Karpas-422 (cell line): Measurements from ENCODE around the gene CENPP. TPM values are rescaled to one million over a fixed set of nuclear protein-coding genes. Genes with fewer than 3 reads are reported as not detected.

Experiments
- DNase-seq: peaks from one replicate; pipeline ENCODE4 v3.0.0-alpha.2; 2015
- H2AFZ ChIP-seq: fragments of 200-600 bp; sonication (generic); 2 replicates; pipeline ENCODE4 v1.6.1; 2014; ENCODE audit warnings: antibody characterized with exemption, low read length, mixed read lengths
- H3K27ac ChIP-seq: fragments of 200-600 bp; sonication (generic); 2 replicates; pipeline ENCODE4 v1.5.1; 2014; ENCODE audit warnings: mild to moderate bottlenecking, low read length, moderate library complexity
- H3K27me3 ChIP-seq: fragments of 200-600 bp; sonication (generic); 2 replicates; pipeline ENCODE4 v1.6.1; 2014; ENCODE audit warnings: low read length, mixed read lengths
- H3K36me3 ChIP-seq: fragments of 200-600 bp; sonication (generic); 2 replicates; pipeline ENCODE4 v1.6.1; 2014; ENCODE audit warnings: low read length, mixed read lengths; ENCODE audit not compliant: insufficient read depth
- H3K4me1 ChIP-seq: fragments of 200-600 bp; sonication (generic); 2 replicates; pipeline ENCODE4 v1.6.1; 2014; ENCODE audit warnings: mild to moderate bottlenecking, low read length, mixed read lengths
- H3K4me2 ChIP-seq: fragments of 200-600 bp; sonication (generic); 2 replicates; pipeline ENCODE4 v1.6.1; 2014; ENCODE audit warnings: low read length, low read depth, mild to moderate bottlenecking; ENCODE audit not compliant: poor library complexity, severe bottlenecking
- H3K4me3 ChIP-seq: fragments of 200-600 bp; sonication (generic); 2 replicates; pipeline ENCODE4 v1.5.1; 2014; ENCODE audit warnings: mild to moderate bottlenecking, antibody characterized with exemption, low read length, mixed read lengths
- H3K79me2 ChIP-seq: fragments of 200-600 bp; sonication (generic); 2 replicates; pipeline ENCODE4 v1.6.1; 2014; ENCODE audit warnings: mild to moderate bottlenecking, low read length, mixed read lengths
- H3K9ac ChIP-seq: fragments of 200-600 bp; sonication (generic); 2 replicates; pipeline ENCODE4 v1.6.0; 2014; ENCODE audit warnings: low read length
- H3K9me2 ChIP-seq: fragments of 200-600 bp; sonication (generic), shearing (Covaris generic); replicated peaks from 2 replicates; pipeline ENCODE4 v1.6.0; 2014; ENCODE audit warnings: mild to moderate bottlenecking, low read length, moderate library complexity; ENCODE audit not compliant: insufficient read depth
- H3K9me3 ChIP-seq: fragments of 300-700, 200-600 bp; sonication (generic); 2 replicates; pipeline ENCODE4 v1.6.1; 2014; ENCODE audit warnings: low read length, mixed read lengths
- H4K20me1 ChIP-seq: fragments of 200-600 bp; sonication (generic); 2 replicates; pipeline ENCODE4 v1.6.1; 2014; ENCODE audit warnings: mild to moderate bottlenecking, antibody characterized with exemption, low read length, low read depth; ENCODE audit not compliant: insufficient read depth
- total RNA-seq: library from RNA; depleted of rRNA; stranded (reverse); fragments of >200 nt; shearing (Covaris generic); gene quantifications from 2 replicates; pipeline ENCODE4 v1.2.3, GENCODE V29; 2014; ENCODE audit warnings: low replicate concordance

Gene CENPP
- total RNA-seq, 1 experiment from 2014 or later, result 12.6 TPM

DNA sequence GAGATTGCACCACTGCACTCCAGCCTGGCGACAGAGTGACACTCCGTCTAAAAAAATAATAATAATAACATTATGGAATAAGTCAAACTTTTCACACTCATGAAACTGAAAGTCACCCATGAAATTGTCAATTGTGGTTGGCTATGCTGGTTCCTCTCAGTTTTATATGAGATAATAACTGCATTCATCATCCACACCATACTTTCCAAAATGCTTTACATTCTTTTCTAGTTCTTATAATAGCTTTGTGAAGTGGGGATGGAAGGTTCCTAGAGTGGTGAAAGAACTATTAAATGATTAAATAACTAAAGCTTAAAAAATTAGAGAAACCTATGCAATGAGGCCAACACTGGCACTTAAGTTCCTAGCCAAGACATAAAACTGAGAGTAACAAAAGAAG is 169.1 kb downstream of the CENPP start:
- Histone ChIP-seq H2AFZ (no peak overlapping the region), H3K9ac (no peak overlapping the region), H3K4me2 (no peak overlapping the region), H3K79me2 (no peaks in the 10 kb centered on the region), H3K36me3 (no peaks in the 10 kb centered on the region), H4K20me1 (no peaks in the 10 kb centered on the region), H3K9me2 (no peaks in the 10 kb centered on the region), H3K27ac (no peak overlapping the region), H3K9me3 (no peaks in the 10 kb centered on the region), H3K4me3 (no peak overlapping the region), H3K27me3 (no peaks in the 10 kb centered on the region), H3K4me1 (no peaks in the 10 kb centered on the region)
- no peak for DNase-seq

DNA sequence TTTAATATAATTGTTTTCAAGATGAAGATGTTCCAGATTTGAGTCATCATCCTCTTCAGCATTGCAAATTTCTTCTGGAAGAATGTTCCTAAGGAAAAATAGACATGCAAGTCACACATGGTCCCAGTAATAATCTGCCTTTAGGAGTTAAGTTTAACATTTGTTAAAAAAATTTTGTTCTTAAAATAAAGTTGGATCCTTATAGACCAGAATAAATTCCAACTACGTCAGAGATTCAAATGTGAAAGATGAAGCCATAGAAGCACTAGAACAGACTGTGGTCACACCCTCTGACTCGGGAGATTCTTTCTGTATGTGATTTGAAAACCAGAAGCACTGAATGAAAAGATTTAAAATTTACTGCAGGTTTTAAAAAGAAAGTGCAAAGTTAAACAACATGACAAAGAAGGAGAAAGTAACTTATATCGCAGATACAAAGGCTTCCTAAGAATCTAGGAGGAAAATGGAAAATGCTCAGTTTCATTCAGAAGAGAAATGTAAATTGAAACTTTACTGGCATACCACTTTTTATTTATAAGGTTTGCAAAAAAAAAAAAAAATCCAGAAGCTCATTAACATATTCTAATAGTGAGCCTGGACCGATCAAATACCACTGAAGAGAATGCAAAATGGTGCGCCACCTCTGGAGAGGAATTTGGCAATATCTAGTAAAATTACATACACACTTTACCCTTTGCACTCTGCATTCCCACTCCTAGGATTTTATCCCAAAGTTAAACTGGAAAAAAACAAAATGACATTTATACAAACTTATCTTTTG is 170.8 kb downstream of the CENPP start:
- Histone ChIP-seq H3K9me3 (no peaks in the 10 kb centered on the region), H3K79me2 (no peaks in the 10 kb centered on the region), H3K36me3 (no peaks in the 10 kb centered on the region), H3K27me3 (no peaks in the 10 kb centered on the region), H3K27ac (no peak overlapping the region), H3K4me2 (no peak overlapping the region), H3K9ac (no peak overlapping the region), H3K4me3 (no peak overlapping the region), H3K4me1 (no peaks in the 10 kb centered on the region), H3K9me2 (no peaks in the 10 kb centered on the region), H4K20me1 (no peaks in the 10 kb centered on the region), H2AFZ (no peak overlapping the region)
- no peak for DNase-seq

DNA sequence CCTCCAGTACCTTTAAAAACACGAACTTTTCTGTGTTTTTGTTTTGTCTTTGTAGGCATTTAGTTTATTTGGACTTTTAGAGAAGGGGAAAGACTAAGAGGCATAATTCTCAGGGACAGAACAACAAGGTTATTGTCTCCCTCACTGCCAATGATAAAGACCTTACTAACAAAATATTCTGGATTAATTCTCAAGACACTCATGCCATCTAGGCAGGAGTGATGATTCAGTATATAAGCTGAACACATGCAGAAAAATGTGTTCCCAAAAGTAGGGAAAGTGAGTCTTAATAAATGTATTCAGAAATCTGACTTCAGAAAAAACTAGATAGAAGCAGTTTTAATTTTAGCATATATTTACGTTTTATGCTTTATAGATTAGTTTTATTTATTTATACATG is 173.9 kb downstream of the CENPP start:
- H4K20me1 ChIP-seq, result no peaks in the 10 kb centered on the region
- no peaks in the 10 kb centered on the region for H3K36me3 ChIP-seq
- H3K4me3 ChIP-seq, result no peak overlapping the region
- DNase-seq, result no peak
- no peaks in the 10 kb centered on the region for H3K79me2 ChIP-seq
- H3K9me2 ChIP-seq, result no peaks in the 10 kb centered on the region
- H3K9me3 ChIP-seq, result no peaks in the 10 kb centered on the region
- no peak overlapping the region for H3K27ac ChIP-seq
- no peak overlapping the region for H2AFZ ChIP-seq
- H3K4me2 ChIP-seq, result no peak overlapping the region
- no peak overlapping the region for H3K9ac ChIP-seq
- no peaks in the 10 kb centered on the region for H3K27me3 ChIP-seq
- H3K4me1 ChIP-seq, result no peaks in the 10 kb centered on the region

DNA sequence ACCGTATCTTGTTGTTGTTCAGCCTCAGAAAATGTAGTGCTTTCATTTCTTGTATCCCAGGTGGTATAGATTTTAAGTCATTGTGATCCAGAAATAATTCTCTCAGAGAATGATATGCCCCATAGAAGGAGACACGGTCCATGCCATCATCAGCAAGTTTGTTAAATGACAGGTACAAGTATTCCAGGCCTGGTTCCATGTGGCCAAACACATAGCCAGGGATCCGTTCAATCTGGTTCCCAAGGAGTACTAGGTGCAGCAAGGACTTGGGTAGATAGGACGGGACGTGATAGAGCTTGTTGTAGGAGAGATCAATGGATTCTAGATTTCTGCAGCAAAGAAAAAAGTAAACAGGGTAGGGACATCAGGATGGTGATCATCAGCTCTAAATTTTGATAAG is 175.0 kb downstream of the CENPP start:
- Histone ChIP-seq H3K9me3 (no peaks in the 10 kb centered on the region), H3K27ac (no peak overlapping the region), H2AFZ (no peak overlapping the region), H3K4me2 (no peak overlapping the region), H3K9ac (no peak overlapping the region), H3K79me2 (no peaks in the 10 kb centered on the region), H3K9me2 (no peaks in the 10 kb centered on the region), H3K27me3 (no peaks in the 10 kb centered on the region), H3K36me3 (no peaks in the 10 kb centered on the region), H4K20me1 (no peaks in the 10 kb centered on the region), H3K4me1 (no peaks in the 10 kb centered on the region), H3K4me3 (no peak overlapping the region)
- no peak for DNase-seq

DNA sequence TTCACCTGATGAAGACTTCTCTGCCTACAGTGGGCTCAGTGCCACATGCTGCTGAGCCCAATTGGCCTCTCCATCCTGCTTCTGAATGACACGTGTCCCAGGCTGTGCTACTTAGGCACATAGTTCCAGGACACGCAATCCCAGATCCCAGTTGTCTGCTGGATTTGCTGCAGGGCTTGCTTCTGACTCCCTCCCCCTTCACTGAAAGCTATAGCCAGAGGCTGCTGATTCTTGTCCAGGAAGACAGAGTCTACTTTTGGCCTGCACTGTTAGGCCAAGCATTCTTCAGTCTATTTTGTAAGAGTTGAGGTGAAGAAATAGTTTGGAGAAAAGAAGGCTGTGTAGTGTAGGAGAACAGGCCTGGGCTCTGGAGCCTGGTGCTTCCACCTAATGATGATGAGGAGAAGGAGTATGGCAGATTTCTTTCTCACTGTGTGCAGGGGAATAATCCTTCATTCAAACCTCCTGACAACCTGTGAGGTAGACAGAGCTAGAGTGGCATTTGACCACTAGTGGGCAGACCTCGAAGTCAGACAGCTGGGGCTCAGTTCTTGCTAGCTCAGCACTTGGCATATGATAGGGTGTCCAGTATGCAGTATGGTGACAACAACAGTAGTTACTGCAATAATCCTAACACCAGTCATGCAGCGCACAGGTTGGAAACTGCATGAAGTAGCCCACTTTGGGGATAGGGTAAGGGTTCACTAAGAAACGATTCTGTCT is 176.1 kb downstream of the CENPP start:
- no peak overlapping the region for H3K4me2 ChIP-seq
- no peak overlapping the region for H3K27ac ChIP-seq
- peak; percentile 82 for DNase-seq
- no peaks in the 10 kb centered on the region for H3K9me3 ChIP-seq
- no peak overlapping the region for H2AFZ ChIP-seq
- no peaks in the 10 kb centered on the region for H3K79me2 ChIP-seq
- no peak overlapping the region for H3K9ac ChIP-seq
- H3K9me2 ChIP-seq, result no peaks in the 10 kb centered on the region
- no peaks in the 10 kb centered on the region for H3K36me3 ChIP-seq
- no peaks in the 10 kb centered on the region for H3K27me3 ChIP-seq
- H3K4me3 ChIP-seq, result no peak overlapping the region
- no peaks in the 10 kb centered on the region for H4K20me1 ChIP-seq
- no peaks in the 10 kb centered on the region for H3K4me1 ChIP-seq

DNA sequence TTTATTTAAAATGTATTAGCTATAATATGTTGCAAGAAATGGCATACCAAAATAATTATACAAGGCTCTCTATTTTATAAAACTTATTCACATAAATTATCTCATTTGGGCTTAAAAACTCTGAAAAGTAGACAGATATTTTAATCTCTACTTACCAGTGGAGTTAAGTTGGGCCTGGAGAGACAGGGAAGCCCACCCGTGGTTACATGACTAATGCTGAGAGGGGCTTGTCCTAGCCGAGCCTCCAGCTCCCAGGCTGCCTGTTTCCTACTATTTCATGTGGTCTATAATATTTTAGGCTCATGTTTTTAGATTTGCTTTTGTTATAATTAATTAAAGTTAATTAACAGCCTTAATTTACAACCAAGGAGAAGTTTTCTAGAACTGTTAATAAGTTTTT is 177.4 kb downstream of the CENPP start:
- Histone ChIP-seq H4K20me1 (no peaks in the 10 kb centered on the region), H3K36me3 (no peaks in the 10 kb centered on the region), H3K9ac (no peak overlapping the region), H3K4me3 (no peak overlapping the region), H3K9me2 (no peaks in the 10 kb centered on the region), H3K27me3 (no peaks in the 10 kb centered on the region), H2AFZ (no peak overlapping the region), H3K4me1 (peaks cover 7% of the 10 kb centered on the region; the same call in 1 of the 2 replicates), H3K27ac (no peak overlapping the region), H3K79me2 (no peaks in the 10 kb centered on the region), H3K9me3 (no peaks in the 10 kb centered on the region), H3K4me2 (no peak overlapping the region)
- no peak for DNase-seq

DNA sequence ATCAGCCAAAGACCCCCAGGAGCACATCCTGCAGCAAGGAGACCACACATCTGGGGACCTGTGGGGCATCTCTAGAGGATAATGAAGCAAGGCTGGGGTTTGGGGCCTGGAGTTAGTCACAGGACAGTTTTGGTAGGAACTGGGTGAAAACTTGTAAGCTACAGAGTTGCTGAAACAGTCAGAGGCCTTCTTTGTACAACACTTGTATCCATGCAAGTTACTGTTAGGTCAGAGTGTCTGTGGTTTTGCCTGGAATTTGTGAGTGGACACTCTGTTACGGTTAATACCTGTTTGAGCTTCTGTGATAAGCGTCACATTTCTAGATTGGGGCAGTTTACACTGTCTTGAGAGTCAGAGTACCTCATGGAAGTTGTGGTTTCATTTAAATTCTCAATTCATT is 179.1 kb downstream of the CENPP start:
- no peaks in the 10 kb centered on the region for H4K20me1 ChIP-seq
- H3K27me3 ChIP-seq, result no peaks in the 10 kb centered on the region
- H3K4me3 ChIP-seq, result no peak overlapping the region
- H3K9ac ChIP-seq, result no peak overlapping the region
- H3K9me3 ChIP-seq, result no peaks in the 10 kb centered on the region
- no peak overlapping the region for H2AFZ ChIP-seq
- no peak overlapping the region for H3K4me2 ChIP-seq
- no peak overlapping the region for H3K27ac ChIP-seq
- no peaks in the 10 kb centered on the region for H3K36me3 ChIP-seq
- no peaks in the 10 kb centered on the region for H3K79me2 ChIP-seq
- no peak for DNase-seq
- H3K4me1 ChIP-seq, result peaks cover 7% of the 10 kb centered on the region; the same call in 1 of the 2 replicates
- H3K9me2 ChIP-seq, result no peaks in the 10 kb centered on the region

DNA sequence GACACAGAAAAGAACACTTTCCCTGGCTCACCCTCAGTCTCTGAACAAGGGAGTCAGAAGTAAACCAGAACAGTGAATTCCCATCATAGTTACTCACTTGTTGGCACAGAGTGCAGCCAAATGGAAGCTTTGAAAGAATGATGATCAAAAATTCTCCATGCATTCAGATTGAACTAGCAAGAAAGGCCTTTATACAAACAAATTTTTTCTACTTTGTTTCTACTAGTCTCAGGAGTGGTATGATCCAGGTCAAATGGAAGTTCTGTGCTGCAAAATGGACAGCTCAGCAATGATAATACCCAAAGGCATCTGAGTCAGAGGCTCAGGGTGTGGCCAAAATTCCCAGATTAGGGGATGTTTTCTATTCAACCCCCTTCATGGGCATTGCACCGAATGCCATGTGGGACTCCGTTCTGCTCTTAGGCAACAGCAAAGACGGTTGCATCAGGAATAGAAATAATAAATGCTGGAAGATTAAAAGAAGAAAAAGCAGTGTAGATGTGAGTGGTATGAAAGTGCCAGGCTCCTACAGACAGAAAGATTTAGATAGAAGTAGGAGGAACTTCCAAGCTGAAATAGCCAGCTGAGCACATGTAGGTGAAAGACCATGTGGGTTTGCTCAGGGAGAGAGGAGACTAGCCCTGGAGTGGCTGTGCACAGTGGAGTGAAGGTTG is 180.6 kb downstream of the CENPP start:
- Histone ChIP-seq H3K9ac (no peak overlapping the region), H3K4me3 (no peak overlapping the region), H3K9me2 (no peaks in the 10 kb centered on the region), H2AFZ (no peak overlapping the region), H4K20me1 (no peaks in the 10 kb centered on the region), H3K9me3 (no peaks in the 10 kb centered on the region), H3K36me3 (no peaks in the 10 kb centered on the region), H3K79me2 (no peaks in the 10 kb centered on the region), H3K4me1 (peaks cover 17% of the 10 kb centered on the region), H3K27ac (no peak overlapping the region), H3K4me2 (no peak overlapping the region), H3K27me3 (no peaks in the 10 kb centered on the region)
- no peak for DNase-seq
